Mesenchymal stem cell (in vitro differentiated cells and primary cell): Measurements from ENCODE around the gene PPIG.
"Not testable (repeated sequence)": the region's sequence is repeated elsewhere in the genome, so short reads cannot be mapped to it uniquely, and the experiment has no call there.

Experiments used
- DNase-seq: peaks from one replicate; pipeline ENCODE4 v3.0.0-alpha.2; 2013
- H2AFZ ChIP-seq: one replicate; pipeline ENCODE4 v1.6.1; 2013; ENCODE audit warnings: low read depth, mild to moderate bottlenecking, control low read depth, inconsistent platforms, low read length, moderate library complexity
- H2AK5ac ChIP-seq: 2 replicates; pipeline ENCODE4 v1.6.1; 2013; ENCODE audit warnings: low read length, moderate library complexity, mild to moderate bottlenecking, inconsistent platforms; ENCODE audit not compliant: severe bottlenecking
- H2BK120ac ChIP-seq: one replicate; pipeline ENCODE4 v1.6.1; 2013; ENCODE audit warnings: low read depth, mild to moderate bottlenecking, inconsistent platforms, low read length, moderate library complexity
- H2BK12ac ChIP-seq, 2 experiments: one replicate each; pipeline ENCODE4 v1.6.1; 2013; ENCODE audit warnings: inconsistent platforms in 2 of 2, low read length in 2 of 2, mild to moderate bottlenecking in 2 of 2, moderate library complexity in 2 of 2, control low read depth in 1 of 2
- H2BK15ac ChIP-seq: one replicate; pipeline ENCODE4 v1.6.1; 2013; ENCODE audit warnings: mild to moderate bottlenecking, low read depth, inconsistent platforms; ENCODE audit not compliant: poor library complexity, severe bottlenecking
- H2BK5ac ChIP-seq: 2 replicates; pipeline ENCODE4 v1.6.1; 2013; ENCODE audit warnings: low read depth, mild to moderate bottlenecking, low read length, control low read depth, inconsistent platforms; ENCODE audit not compliant: poor library complexity, severe bottlenecking
- H3K14ac ChIP-seq, 2 experiments: one replicate each; pipeline ENCODE4 v1.6.1; 2013; ENCODE audit warnings: inconsistent platforms in 2 of 2, low read length in 2 of 2, control low read depth in 1 of 2, mild to moderate bottlenecking in 1 of 2, moderate library complexity in 1 of 2
- H3K18ac ChIP-seq, 2 experiments: one replicate each; pipeline ENCODE4 v1.6.1; 2013; ENCODE audit warnings: inconsistent platforms in 2 of 2, low read length in 2 of 2, control low read depth in 1 of 2, low read depth in 1 of 2, mild to moderate bottlenecking in 1 of 2
- H3K23ac ChIP-seq, 2 experiments: one replicate each; pipeline ENCODE4 v1.6.1; 2013; ENCODE audit warnings: inconsistent platforms in 2 of 2, low read length in 2 of 2, mild to moderate bottlenecking in 2 of 2, moderate library complexity in 2 of 2, control low read depth in 1 of 2
- H3K27ac ChIP-seq: 2 replicates; pipeline ENCODE4 v1.5.1; 2013; ENCODE audit warnings: mild to moderate bottlenecking, moderate library complexity, low read length, control low read depth, inconsistent platforms; ENCODE audit not compliant: poor library complexity, severe bottlenecking
- H3K27me3 ChIP-seq, 2 experiments: 2 replicates each; pipeline versions ENCODE4 v1.6.1 to v1.7.0; 2013; ENCODE audit warnings: low read length in 2 of 2, mild to moderate bottlenecking in 2 of 2, moderate library complexity in 2 of 2, control low read depth in 1 of 2, inconsistent platforms in 1 of 2; ENCODE audit not compliant: control insufficient read depth in 1 of 2, insufficient read depth in 1 of 2
- H3K36me3 ChIP-seq, 2 experiments: 2 replicates each; pipeline versions ENCODE4 v1.6.1 to v1.7.0; 2013; ENCODE audit warnings: low read length in 2 of 2, control low read depth in 1 of 2, inconsistent platforms in 1 of 2, low read depth in 1 of 2, mild to moderate bottlenecking in 1 of 2; ENCODE audit not compliant: insufficient read depth in 2 of 2, control insufficient read depth in 1 of 2
- H3K4ac ChIP-seq, 2 experiments: one replicate each; pipeline ENCODE4 v1.6.1; 2013; ENCODE audit warnings: inconsistent platforms in 2 of 2, low read length in 2 of 2, mild to moderate bottlenecking in 2 of 2, moderate library complexity in 2 of 2, control low read depth in 1 of 2, low read depth in 1 of 2
- H3K4me1 ChIP-seq: 2 replicates; pipeline ENCODE4 v1.6.1; 2013; ENCODE audit warnings: low read depth, low read length, control low read depth; ENCODE audit not compliant: control insufficient read depth, insufficient read depth
- H3K4me2 ChIP-seq: 2 replicates; pipeline ENCODE4 v1.6.1; 2013; ENCODE audit warnings: low read length, mild to moderate bottlenecking, inconsistent platforms; ENCODE audit not compliant: poor library complexity, severe bottlenecking
- H3K4me3 ChIP-seq, 2 experiments: 2 replicates each; pipeline versions ENCODE4 v1.5.1 to v1.7.0; 2013; ENCODE audit warnings: low read length in 2 of 2, mild to moderate bottlenecking in 2 of 2, control low read depth in 1 of 2, low read depth in 1 of 2; ENCODE audit not compliant: insufficient read depth in 1 of 2
- H3K79me1 ChIP-seq: replicated peaks from 2 replicates; pipeline ENCODE4 v1.6.1; 2013; ENCODE audit warnings: mild to moderate bottlenecking, control low read depth, low read length, inconsistent platforms; ENCODE audit not compliant: poor library complexity, severe bottlenecking
- H3K9ac ChIP-seq: 2 replicates; pipeline ENCODE4 v1.7.0; 2013; ENCODE audit warnings: mild to moderate bottlenecking, low read length, moderate library complexity
- H3K9me3 ChIP-seq: 2 replicates; pipeline ENCODE4 v1.7.0; 2013; ENCODE audit warnings: mild to moderate bottlenecking, low read length; ENCODE audit not compliant: control insufficient read depth
- H4K8ac ChIP-seq: one replicate; pipeline ENCODE4 v1.6.1; 2013; ENCODE audit warnings: inconsistent platforms, mild to moderate bottlenecking, low read length, moderate library complexity
- H4K91ac ChIP-seq: one replicate; pipeline ENCODE4 v1.6.1; 2013; ENCODE audit warnings: mild to moderate bottlenecking, low read length, inconsistent platforms
- whole genome bisulfite sequencing: methylation state at CpG from one replicate; pipeline ENCODE4 v1.1.7; 2013; ENCODE audit warnings: mixed read lengths; 5-methylcytosine and 5-hydroxymethylcytosine counted together

The PPIG gene

GRCh38 chr2:169615982-169616381, 31.8 kb downstream of the PPIG start:
- H3K4ac ChIP-seq, H3K23ac ChIP-seq, H2AK5ac ChIP-seq, H3K27me3 ChIP-seq, H3K79me1 ChIP-seq, H3K18ac ChIP-seq, H3K4me2 ChIP-seq, H3K27ac ChIP-seq, DNase-seq, H3K9me3 ChIP-seq, H3K4me3 ChIP-seq, H2BK5ac ChIP-seq, H2AFZ ChIP-seq, H4K91ac ChIP-seq, H3K14ac ChIP-seq, H3K9ac ChIP-seq, H3K4me1 ChIP-seq, H2BK120ac ChIP-seq, H4K8ac ChIP-seq, H2BK15ac ChIP-seq, H2BK12ac ChIP-seq: not testable (repeated sequence)
- peaks cover 10 to 80% of the 10 kb centered on the region in 2 experiments for H3K36me3 ChIP-seq
- WGBS = 100% methylated on average over 1 of the region's 1 CpG

- H4K8ac ChIP-seq = no peak overlapping the region
- H2AFZ ChIP-seq = no peak overlapping the region
- no peak overlapping the region for H2BK12ac ChIP-seq
- H3K23ac ChIP-seq = no peak overlapping the region
- H3K36me3 ChIP-seq = peaks cover 3 to 75% of the 10 kb centered on the region in 2 experiments
- no peak for DNase-seq
- peaks cover 2% of the 10 kb centered on the region for H3K4me1 ChIP-seq
- H2BK5ac ChIP-seq = no peak overlapping the region
- H2BK120ac ChIP-seq = no peak overlapping the region
- no peaks in the 10 kb centered on the region for H3K27me3 ChIP-seq
- H3K4me3 ChIP-seq = no peak overlapping the region
- H3K4me2 ChIP-seq = no peak overlapping the region
- WGBS = no CpG with 5 or more reads among the region's 3 CpGs
- peaks cover 8% of the 10 kb centered on the region for H3K9me3 ChIP-seq
- no peak overlapping the region for H3K18ac ChIP-seq
- no peak overlapping the region for H3K9ac ChIP-seq
- H3K27ac ChIP-seq = no peak overlapping the region
- H3K14ac ChIP-seq = no peak overlapping the region
- H4K91ac ChIP-seq = no peak overlapping the region
- H3K79me1 ChIP-seq = peaks cover 12% of the 10 kb centered on the region
- no peak overlapping the region for H3K4ac ChIP-seq
- no peak overlapping the region for H2BK15ac ChIP-seq
- no peak overlapping the region for H2AK5ac ChIP-seq
Measured at GRCh38 chr2:169619946-169620345, 35.8 kb downstream of the PPIG start.

- Histone ChIP-seq H3K27ac (no peak overlapping the region), H3K79me1 (peaks cover 12% of the 10 kb centered on the region)
Measured at GRCh38 chr2:169620509-169620908, 36.4 kb downstream of the PPIG start.

GRCh38 chr2:169623235-169623634, 39.1 kb downstream of the PPIG start:
- no peak overlapping the region for H4K8ac ChIP-seq
- H2AFZ ChIP-seq = no peak overlapping the region
- H3K36me3 ChIP-seq = peaks cover 3 to 80% of the 10 kb centered on the region in 2 experiments
- peaks cover 24% of the 10 kb centered on the region for H3K79me1 ChIP-seq
- H3K18ac ChIP-seq = no peak overlapping the region
- H2BK120ac ChIP-seq = no peak overlapping the region
- no peak overlapping the region for H2BK12ac ChIP-seq
- H3K4me3 ChIP-seq = no peak overlapping the region
- H3K27me3 ChIP-seq = no peaks in the 10 kb centered on the region
- no peak overlapping the region for H3K9ac ChIP-seq
- 98% methylated on average over 4 of the region's 4 CpGs for WGBS
- H2AK5ac ChIP-seq = no peak overlapping the region
- no peak overlapping the region for H3K27ac ChIP-seq
- H3K4me2 ChIP-seq = no peak overlapping the region
- peaks cover 2% of the 10 kb centered on the region for H3K4me1 ChIP-seq
- no peak for DNase-seq
- H3K23ac ChIP-seq = no peak overlapping the region
- no peak overlapping the region for H2BK5ac ChIP-seq
- H3K9me3 ChIP-seq = no peaks in the 10 kb centered on the region
- H2BK15ac ChIP-seq = no peak overlapping the region
- H3K14ac ChIP-seq = no peak overlapping the region
- no peak overlapping the region for H4K91ac ChIP-seq
- no peak overlapping the region for H3K4ac ChIP-seq

More at GRCh38 chr2:169620509-169620908, 36.4 kb downstream of the PPIG start:
- Histone ChIP-seq H4K8ac (no peak overlapping the region), H3K9ac (no peak overlapping the region), H3K4me1 (peaks cover 2% of the 10 kb centered on the region), H3K27me3 (no peaks in the 10 kb centered on the region), H4K91ac (no peak overlapping the region), H2AFZ (no peak overlapping the region), H3K9me3 (peaks cover 8% of the 10 kb centered on the region), H3K4me2 (no peak overlapping the region), H3K4me3 (no peak overlapping the region), H3K23ac (no peak overlapping the region), H3K36me3 (peaks cover 3 to 76% of the 10 kb centered on the region in 2 experiments), H2BK5ac (no peak overlapping the region), H2BK120ac (no peak overlapping the region), H2BK12ac (no peak overlapping the region), H2BK15ac (no peak overlapping the region), H3K18ac (no peak overlapping the region), H2AK5ac (no peak overlapping the region), H3K4ac (no peak overlapping the region), H3K14ac (no peak overlapping the region)
- DNase-seq = no peak
- no CpG with 5 or more reads among the region's 1 CpG for WGBS
